NCI-H345 treated with DMSO at 0.1 percent for 48 hours (cell line): ENCODE data around the gene GPRIN1.
"Not testable (repeated sequence)": the region's sequence is repeated elsewhere in the genome, so short reads cannot be mapped to it uniquely, and the experiment has no call there.

Experiments used
- DNase-seq: peaks from one replicate; lab custom pipeline; 2025; ENCODE audit not compliant: unreplicated experiment; lab: John Stamatoyannopoulos, UW

Gene GPRIN1

DNA sequence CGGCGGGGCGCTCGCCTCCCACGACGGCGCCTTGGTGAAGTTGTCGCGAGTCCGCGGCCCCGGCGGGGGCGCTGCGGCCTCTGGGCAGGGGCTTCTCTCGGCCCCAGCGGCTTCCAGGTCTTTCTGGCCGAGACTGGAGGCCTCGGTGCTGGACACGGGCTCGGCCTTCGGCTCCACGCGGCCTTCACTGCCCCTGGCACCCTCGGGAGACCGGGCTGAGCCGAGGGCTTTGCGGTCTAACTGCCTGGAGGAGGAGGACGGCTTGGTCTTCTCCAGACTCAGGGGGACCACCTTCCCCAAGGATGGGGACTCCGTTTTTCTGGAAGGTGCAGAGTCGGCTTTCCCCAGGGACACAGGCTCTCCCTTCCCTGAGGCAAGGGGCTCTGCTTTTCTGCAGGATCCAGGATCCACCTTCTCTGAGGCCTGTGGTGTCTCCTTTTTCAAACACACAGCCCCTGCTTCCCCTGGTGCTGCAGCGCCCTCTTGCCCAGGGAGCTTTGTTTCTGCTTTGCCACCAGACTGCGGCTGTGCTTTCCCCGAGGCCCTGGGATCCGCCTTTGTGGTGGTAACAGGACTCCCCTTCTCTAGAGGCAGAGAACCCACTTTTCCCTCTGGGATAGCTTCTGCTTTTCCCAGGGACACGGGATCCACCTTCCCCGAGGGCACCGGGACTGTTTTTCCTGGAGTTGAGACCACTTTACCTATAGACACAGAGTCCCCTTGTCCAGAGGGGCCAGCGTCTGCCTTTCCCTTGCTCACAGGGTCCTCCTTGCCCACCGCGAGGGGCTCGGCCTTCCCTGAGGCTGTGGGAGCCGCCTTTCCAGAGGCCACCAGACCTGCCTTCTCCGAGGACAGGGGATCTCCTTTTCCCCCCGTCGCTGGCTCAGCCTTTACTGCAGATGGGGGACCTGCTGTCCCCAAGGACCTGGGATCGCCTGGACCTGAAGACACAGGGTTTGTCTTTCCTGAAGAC lies 12.3 kb downstream of the GPRIN1 start:
- no peak for DNase-seq

DNA sequence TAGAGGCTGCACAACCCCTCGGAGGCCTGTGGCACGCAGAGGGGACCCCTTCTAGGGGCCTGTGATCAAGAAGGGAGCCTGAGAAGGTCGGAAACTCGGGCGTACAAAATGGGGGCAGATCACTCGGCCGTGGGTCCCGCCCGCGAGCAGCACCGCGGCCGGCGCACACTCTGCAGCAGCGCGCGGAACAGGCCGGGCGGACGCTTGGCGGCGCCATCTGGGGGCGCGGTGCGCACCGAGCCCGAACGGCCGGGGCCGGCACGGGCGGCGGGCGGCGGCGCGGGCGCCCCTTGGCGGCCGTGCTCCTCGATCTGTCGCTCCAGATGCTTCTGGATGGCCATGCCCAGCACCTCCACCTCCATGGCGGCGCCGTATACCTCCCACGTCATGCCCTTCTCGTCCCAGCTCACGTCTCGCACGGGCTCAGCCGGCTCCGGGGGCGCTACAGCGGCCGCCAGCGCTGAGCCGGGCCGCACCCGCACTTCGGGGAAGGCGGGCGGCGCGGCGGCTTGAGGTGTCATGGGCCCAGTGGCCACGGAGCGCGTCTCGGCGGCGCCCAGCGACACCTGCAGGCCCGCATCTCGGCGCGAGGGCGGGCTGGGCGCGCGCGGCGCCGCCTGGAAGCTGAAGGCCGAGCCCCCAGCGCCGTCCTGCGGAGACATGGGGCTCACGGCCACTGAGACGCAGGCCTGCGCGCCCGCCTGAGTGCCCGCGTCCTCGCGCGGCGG lies 13.1 kb downstream of the GPRIN1 start:
- no peak for DNase-seq

DNA sequence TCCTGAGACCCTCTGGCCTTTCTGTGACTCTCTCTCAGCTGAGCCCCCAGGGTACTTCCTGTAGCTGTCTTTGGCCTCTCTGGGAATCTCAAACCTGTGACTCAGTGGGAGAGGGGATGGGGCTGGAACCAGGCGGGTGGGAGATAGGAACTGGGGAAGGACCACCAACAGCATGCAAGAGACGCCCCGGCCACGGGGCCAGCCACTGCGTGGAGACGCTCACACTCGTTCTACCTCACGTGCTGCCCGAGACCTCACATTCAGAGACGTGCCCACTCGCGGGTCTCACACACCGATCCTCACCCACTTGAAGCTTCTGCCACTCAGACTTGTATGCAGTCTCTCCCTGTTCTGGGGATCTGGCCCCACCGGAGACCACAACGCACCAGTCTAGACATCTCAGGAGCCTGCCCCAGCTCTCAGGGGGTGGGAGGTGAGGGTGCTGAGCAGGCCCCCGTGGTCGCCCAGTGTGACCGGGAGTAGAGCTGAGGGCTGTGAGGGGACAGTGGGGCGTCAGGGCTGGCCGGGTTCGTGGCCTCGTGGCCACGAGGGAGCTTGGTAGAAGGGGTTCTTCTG lies 13.8 kb downstream of the GPRIN1 start:
- DNase-seq, result no peak

DNA sequence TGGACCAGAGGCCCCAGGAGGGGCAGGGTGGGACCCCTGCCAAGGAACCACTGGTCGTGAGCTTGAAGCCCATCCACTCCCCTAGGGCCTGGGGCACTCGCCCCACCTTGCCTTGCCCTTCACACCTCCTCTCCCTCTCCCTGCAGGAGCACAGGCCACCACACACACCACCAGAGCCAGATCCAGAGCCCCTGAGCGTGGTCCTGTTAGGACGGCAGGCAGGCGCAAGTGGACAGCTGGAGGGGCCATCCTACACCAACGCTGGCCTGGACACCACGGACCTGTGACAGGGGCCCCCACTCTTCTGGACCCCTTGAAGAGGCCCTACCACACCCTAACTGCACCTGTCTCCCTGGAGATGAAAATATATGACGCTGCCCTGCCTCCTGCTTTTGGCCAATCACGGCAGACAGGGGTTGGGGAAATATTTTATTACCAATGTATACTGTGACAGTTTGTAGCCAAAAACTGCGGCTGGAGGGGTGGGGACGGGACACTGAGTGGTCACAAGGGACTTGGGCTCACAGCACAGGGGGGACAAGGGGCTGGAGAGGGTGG lies 14.5 kb downstream of the GPRIN1 start:
- no peak for DNase-seq

DNA sequence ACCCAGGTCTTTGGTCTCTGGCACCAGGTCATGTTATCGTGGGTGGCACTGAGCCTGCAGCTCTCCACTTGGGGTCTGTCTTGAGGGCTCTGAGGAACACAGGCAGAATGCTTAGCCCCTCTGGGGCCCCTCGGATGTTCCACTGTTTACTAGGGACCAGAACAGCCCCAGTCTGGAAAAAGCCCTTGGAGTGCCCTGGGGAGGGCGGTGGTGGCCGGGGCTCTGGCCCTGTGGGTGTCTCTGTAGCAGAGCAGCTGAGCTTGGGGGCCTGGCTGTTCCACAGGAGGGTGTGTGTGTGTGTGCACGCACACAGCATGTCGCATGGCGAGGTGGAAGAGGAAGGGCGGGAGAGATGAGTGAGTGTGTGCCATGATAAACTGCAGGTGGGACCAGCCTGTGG lies 15.4 kb downstream of the GPRIN1 start:
- DNase-seq, result no peak

DNA sequence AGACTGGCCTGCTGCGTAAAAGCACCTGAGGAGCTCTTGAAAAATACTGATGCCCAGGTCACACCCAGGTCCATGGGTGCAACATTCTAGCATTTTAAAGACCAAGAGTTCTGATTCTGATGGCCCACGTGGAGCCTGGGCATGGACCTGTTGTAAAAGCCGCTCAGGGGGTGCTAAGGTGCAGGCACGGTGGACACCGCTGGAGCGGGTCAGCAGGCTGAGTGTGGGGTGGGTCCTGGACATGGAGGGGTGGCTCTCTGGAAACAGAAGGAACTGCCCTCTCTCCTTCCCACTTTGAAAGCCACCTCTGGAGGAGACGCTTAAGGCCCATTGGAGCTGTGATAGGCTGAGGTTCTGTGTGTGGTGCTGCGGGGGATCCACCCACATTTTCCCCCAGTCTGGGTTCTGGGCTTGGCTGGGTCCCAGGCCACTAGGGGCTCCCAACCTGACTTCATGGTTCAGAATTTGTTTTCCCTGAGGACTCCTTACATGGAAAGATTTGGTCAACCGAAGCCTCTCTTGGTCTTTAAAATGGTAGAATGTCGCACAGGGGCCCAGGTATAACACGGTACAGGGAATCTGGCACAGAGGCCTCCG lies 16.6 kb downstream of the GPRIN1 start:
- no peak for DNase-seq

DNA sequence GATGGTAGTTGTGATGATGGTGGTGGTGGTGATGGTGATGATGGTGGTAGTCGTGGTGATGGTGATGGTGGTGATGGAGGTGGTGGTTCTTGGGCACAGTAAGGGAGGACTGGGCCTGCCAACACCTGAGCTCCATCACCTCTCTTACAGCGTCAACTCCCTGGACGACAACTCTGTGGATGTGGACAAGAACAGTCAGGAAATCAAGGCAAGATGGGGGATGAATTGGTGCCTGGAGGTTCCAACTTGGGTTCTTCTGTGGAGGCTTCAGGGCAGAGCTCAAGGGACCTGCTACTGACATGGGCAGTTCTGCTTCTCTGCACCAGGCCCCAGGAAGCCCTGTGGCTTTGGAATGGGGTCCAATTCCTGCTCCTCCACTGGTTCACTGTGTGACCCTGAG lies 17.4 kb downstream of the GPRIN1 start:
- DNase-seq, result no peak

DNA sequence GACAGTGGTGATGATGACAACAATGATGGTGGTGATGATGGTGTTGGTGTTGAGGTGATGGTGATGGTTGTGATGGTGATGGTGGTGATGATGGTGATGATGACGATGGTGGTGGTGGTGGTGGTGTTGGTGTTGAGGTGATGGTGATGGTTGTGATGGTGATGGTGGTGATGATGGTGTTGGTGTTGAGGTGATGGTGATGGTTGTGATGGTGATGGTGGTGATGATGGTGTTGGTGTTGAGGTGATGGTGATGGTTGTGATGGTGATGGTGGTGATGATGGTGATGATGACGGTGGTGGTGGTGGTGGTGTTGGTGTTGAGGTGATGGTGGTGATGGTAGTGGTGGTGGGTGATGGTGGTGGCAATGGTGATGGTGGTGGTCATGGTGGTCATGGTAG lies 18.3 kb downstream of the GPRIN1 start:
- DNase-seq, result not testable (repeated sequence)

DNA sequence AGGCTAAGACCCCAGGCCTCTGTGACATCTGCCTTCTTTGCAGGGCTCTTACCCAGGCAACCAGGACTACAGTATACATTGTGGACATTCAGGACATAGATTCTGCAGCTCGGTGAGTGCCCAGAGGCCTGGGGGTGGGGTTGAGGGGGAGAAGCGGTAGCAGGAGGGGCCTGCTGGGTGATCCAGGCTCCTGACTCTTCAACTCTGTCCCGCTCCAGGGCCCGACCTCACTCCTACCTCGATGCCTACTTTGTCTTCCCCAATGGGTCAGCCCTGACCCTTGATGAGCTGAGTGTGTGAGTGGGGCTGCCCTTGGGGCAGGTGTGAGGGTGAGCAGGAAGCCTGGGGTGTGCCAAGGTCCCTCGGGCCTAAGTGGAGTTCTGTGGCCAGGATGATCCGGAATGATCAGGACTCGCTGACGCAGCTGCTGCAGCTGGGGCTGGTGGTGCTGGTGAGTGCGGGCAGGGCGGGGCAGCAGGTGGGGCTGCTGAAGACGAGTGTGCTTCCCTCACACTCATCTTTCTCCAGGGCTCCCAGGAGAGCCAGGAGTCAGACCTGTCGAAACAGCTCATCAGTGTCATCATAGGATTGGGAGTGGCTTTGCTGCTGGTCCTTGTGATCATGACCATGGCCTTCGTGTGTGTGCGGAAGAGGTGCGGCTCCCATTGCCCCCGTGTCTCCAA lies 19.8 kb downstream of the GPRIN1 start:
- no peak for DNase-seq

DNA sequence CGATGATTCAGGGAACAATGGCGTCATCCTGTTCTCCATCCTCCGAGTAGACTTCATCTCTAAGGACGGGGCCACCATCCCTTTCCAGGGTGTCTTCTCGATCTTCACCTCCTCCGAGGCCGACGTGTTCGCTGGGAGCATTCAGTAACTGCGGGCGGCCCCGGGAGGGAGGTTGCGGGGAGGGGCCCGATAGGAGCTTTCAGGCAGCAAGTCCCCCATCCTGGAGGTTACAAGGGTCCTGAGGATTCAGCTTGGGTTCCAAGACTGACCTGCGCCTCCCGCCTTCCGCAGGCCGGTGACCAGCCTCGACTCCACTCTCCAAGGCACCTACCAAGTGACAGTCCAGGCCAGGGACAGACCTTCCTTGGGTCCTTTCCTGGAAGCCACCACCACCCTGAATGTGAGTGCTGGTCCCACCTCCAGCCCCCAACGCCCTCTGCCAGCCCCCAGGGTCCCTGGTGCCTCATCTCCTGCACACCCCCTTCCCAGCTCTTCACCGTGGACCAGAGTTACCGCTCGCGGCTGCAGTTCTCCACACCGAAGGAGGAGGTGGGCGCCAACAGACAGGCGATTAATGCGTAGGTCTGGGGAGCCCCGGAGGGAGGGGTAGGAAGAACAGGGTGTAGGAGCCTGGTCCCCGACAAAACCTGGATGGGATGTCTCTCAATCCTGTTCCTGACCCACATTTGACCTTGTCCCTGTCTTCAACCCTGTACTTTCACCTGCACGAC lies 20.8 kb downstream of the GPRIN1 start:
- no peak for DNase-seq

DNA sequence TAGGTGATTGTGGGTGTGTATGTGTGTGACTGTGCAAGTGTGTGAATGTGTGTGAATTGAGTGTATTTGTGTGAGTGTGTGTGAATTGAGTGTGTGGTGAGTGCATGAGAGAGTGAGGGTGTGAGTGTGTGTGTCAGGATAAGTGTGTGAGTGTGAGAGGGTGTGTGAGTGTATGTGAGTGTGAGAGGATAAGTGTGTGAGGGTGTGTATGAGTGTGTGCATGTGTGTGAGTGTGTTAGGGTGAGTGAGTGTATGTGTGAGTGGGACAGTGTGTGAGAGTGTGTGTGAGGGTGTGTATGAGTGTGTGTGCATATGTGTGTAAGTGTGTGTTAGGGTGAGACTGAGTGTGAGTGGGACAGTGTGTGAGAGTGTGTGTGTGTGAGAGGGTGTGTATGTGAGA lies 21.7 kb downstream of the GPRIN1 start:
- no peak for DNase-seq

DNA sequence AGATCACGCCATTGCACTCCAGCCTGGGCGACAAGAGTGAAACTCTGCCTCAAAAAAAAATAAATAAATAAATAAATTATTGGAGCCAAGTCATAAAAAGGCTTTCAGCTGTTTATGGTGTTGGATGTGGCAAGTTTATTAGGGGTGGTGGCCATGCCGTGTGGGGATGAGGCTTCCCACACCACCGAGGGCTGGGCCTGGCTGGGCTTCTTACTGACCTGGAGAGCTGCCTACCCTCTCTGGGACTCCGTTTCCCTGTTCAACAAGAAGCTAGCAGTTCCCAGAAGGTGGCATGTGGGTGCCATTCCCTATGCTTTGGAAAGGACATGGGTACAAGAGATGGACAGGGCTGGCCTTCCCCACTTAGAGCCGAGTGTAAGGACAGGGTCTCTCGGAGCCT lies 22.6 kb downstream of the GPRIN1 start:
- no peak for DNase-seq

DNA sequence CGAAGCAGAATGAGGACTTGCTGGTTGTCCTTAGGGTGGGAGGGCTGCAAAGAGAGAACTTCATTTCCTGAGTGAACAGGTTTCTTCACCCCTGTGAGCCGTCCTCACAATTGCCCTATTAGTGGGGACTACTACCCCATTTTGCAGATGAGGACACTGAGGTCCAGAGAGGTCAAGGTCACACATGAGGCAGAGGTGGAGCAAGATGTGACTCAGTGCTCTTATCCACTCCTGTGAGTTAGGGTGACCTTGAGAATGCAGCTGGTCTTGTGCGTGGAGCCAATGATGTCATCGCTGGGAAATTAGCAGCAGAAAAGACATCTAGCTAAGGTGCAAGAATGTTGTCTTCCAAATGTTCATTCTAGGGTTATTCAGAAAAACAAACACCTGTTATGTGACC lies 26.9 kb downstream of the GPRIN1 start:
- no peak for DNase-seq

DNA sequence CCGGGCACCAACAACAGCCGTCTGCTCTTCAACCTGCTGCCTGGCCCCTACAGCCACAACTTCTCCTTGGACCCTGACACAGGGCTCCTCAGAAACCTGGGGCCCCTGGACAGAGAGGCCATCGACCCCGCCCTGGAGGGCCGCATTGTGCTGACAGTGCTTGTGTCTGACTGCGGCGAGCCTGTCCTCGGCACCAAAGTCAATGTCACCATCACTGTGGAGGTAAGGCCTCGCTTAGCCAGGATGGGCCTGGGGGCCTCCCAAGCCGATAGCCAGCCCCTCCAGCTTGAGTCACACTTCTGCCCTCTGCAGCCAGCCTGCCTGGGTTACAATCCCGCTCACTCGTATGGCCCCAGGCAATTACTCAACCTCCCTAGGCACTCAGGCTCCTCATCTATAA lies 28.6 kb downstream of the GPRIN1 start:
- no peak for DNase-seq

DNA sequence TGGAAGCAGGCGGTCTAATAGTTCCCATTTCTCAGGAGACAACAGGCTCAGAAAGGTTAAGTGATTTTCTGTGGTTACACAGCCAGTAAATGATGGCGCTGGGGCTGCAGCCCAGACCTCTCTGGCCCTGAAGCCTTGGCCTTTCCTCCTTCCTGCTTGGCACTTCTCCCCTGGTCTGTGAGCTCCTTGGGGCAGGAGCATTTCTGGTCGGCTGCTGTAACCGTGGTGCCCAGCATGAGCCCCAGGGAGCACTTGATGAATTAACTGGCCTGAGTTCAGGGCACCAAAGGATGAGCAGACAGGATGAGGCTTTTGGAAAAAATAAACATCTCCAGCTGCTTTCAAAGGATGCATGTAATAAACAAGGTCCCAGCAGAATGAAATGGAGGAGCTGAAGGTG lies 30.6 kb downstream of the GPRIN1 start:
- DNase-seq, result no peak

DNA sequence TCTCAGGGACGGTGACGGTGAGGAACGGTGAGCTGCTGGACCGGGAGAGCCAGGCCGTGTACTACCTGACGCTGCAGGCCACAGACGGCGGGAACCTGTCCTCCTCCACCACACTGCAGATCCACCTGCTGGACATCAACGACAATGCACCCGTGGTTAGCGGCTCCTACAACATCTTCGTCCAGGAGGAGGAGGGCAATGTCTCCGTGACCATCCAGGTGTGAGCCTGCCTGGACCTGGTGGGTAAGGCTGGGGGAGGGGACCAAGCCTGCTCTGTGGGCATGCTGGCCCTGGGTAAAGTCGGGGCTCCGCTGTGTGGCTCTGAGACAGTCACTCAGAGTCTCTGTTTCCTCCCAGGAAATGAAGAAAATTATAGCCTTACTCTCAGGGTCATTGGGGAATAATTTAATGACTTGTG lies 31.6 kb downstream of the GPRIN1 start:
- no peak for DNase-seq

DNA sequence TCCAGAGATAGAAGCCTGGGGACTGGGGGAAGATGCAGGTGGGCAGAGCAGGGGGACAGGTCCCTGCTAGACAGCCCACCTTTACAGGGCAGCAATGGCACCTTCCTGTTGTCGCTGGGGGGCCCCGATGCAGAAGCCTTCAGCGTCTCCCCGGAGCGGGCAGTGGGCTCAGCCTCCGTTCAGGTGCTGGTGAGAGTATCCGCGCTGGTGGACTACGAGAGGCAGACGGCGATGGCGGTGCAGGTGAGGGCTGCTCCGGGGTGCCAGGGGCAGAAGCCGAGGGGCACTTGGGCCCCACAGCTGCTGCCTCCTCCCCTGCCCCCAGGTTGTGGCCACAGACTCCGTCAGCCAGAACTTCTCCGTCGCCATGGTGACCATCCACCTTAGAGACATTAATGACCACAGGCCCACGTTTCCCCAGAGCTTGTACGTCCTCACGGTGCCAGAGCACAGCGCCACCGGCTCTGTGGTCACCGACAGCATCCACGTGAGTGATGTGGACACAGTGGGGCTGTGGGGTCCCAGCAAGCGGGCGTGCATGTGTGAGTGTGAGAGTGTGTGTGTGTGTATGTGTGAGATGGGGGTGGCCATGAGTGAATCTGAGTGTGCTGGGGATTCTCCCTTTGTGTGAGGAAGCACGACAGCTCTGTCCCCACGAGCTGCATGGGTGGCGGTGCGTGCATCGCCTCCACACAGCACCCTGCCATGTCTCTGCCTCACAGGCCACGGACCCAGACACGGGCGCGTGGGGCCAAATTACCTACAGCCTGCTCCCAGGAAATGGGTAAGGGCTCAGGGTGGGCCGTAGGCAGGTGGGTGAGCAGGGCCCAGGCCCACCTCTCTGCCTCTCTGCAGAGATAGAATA lies 32.4 kb downstream of the GPRIN1 start:
- no peak for DNase-seq

DNA sequence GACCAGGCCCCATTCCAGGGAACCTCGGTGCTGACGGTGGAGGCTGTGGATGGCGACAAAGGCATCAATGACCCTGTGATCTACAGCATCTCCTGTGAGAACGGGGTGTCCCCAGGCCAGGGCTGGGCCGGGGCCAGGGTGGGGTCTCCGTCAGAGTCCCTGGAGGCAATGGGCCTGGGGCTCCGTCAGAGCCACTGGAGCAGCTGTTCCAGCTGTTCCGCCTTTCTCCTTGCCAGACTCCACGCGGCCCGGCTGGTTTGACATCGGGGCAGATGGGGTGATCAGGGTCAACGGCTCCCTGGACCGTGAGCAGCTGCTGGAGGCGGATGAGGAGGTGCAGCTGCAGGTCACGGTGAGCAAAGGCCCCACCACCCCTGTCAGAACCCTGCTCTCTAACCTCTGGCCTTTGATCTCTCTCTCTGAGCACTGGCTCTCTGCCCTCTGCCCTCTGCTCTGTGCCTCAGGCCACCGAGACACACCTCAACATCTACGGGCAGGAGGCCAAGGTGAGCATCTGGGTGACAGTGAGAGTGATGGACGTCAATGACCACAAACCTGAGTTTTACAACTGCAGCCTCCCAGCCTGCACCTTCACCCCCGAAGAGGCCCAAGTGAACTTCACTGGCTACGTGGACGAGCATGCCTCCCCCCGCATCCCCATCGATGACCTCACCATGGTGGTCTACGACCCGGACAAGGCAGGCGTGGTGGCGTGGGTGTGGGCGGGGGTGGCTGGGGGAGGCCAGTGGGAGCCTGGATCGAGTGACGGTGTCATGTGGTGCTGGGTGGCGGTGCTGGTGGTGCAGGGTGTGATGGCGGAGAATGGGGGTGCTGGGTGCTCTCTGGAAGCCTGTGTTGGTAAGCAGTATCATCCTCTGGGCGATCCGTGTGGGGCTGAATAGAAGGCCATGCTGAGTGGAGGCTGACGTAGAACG lies 34.2 kb downstream of the GPRIN1 start:
- DNase-seq, result no peak
